ENCODE data around the gene ASGR1. TPM values are rescaled to one million over a fixed set of nuclear protein-coding genes. Genes with fewer than 3 reads are reported as not detected.

The ASGR1 gene
- total RNA-seq, 1 experiment from 2014 or later, result 1.3 TPM

DNA sequence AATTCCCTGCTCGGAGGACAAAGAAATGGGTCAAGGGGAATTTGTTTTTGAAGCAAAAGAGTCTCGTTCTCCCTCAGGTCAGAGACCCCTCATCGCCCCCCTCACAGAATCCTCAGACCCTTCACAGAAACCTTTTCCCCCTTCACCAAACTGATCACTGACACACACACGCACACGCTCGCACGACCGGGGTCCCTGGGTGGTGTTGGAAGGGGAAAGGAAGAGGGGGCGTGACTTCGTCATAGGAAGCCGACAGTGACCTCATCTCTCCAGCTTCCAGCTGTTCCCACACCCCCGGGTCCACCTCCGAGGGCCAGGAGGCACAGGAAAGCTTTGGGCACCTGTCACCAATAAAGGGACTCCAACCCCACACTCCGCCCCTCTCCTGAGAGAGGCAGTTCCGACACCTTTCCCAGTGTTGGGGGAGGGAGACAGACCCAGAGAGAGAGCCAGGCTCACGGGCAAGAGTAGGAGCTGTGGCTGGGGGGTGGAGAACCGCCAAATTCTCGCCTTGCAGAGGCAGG lies 1.2 kb downstream of the ASGR1 start:
- TF ChIP-seq TCF7L2 (IDR thresholded peaks at IDR 0.05; ENCODE audit: low read depth, low read length) (no peak), POLR2AphosphoS5 (IDR thresholded peaks at IDR 0.05; ENCODE audit: low read depth, low read length) (no peak), SIN3A (IDR thresholded peaks at IDR 0.05; ENCODE audit: borderline replicate concordance, insufficient read depth, low read depth, low read length) (no peak)
- TF ChIP-seq, protein P1, sequence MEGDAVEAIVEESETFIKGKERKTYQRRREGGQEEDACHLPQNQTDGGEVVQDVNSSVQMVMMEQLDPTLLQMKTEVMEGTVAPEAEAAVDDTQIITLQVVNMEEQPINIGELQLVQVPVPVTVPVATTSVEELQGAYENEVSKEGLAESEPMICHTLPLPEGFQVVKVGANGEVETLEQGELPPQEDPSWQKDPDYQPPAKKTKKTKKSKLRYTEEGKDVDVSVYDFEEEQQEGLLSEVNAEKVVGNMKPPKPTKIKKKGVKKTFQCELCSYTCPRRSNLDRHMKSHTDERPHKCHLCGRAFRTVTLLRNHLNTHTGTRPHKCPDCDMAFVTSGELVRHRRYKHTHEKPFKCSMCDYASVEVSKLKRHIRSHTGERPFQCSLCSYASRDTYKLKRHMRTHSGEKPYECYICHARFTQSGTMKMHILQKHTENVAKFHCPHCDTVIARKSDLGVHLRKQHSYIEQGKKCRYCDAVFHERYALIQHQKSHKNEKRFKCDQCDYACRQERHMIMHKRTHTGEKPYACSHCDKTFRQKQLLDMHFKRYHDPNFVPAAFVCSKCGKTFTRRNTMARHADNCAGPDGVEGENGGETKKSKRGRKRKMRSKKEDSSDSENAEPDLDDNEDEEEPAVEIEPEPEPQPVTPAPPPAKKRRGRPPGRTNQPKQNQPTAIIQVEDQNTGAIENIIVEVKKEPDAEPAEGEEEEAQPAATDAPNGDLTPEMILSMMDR (IDR thresholded peaks at IDR 0.05), result no peak
- TF ChIP-seq, protein P2, sequence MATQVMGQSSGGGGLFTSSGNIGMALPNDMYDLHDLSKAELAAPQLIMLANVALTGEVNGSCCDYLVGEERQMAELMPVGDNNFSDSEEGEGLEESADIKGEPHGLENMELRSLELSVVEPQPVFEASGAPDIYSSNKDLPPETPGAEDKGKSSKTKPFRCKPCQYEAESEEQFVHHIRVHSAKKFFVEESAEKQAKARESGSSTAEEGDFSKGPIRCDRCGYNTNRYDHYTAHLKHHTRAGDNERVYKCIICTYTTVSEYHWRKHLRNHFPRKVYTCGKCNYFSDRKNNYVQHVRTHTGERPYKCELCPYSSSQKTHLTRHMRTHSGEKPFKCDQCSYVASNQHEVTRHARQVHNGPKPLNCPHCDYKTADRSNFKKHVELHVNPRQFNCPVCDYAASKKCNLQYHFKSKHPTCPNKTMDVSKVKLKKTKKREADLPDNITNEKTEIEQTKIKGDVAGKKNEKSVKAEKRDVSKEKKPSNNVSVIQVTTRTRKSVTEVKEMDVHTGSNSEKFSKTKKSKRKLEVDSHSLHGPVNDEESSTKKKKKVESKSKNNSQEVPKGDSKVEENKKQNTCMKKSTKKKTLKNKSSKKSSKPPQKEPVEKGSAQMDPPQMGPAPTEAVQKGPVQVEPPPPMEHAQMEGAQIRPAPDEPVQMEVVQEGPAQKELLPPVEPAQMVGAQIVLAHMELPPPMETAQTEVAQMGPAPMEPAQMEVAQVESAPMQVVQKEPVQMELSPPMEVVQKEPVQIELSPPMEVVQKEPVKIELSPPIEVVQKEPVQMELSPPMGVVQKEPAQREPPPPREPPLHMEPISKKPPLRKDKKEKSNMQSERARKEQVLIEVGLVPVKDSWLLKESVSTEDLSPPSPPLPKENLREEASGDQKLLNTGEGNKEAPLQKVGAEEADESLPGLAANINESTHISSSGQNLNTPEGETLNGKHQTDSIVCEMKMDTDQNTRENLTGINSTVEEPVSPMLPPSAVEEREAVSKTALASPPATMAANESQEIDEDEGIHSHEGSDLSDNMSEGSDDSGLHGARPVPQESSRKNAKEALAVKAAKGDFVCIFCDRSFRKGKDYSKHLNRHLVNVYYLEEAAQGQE (IDR thresholded peaks at IDR 0.05; ENCODE audit: insufficient read depth in 1 of 2, low read depth in 2 of 2, low read length in 1 of 2), result no peak
- H3K27me3 ChIP-seq (ENCODE audit: control insufficient read depth, insufficient read depth, low read length), result no peaks in the 10 kb centered on the region
- in situ Hi-C loops (cut with HindIII; ENCODE audit: low pct_unique_long_range_greater_than_20kb, low sequenced_read_pairs) (no loop called here), intact Hi-C loops (cut with micrococcal nuclease; ENCODE audit: unreplicated experiment) (no loop called here)
- H3K27ac ChIP-seq (ENCODE audit: low read length), result peak overlapping the region; percentile 37; the same call in 1 of the 2 replicates
- H3K9me3 ChIP-seq (ENCODE audit: control insufficient read depth, insufficient read depth, low read depth, low read length), result no peaks in the 10 kb centered on the region
- peaks cover 9% of the 10 kb centered on the region; the same call in 1 of the 2 replicates for H3K4me1 ChIP-seq (ENCODE audit: control insufficient read depth, insufficient read depth, low read length)
- DNase-seq (ENCODE audit: low read depth, low spot score) (no peak), ATAC-seq (peak; percentile 63)
- ChIA-PET POLR2A (interaction anchor here (0.7 kb wide), 1 partner anchor 10 kb away, joined by 3 read pairs; no protein-coding TSS in a partner anchor), CTCF (interaction anchor here (0.6 to 1.5 kb wide), 6 partner anchors 8 to 138 kb away, joined by 3 to 8 read pairs (median 4); no protein-coding TSS in a partner anchor)
- H3K4me3 ChIP-seq (ENCODE audit: low read depth in 2 of 2, low read length in 2 of 2), result peak overlapping the region; percentile 45 to 75
- no peaks in the 10 kb centered on the region for H3K36me3 ChIP-seq (ENCODE audit: control insufficient read depth, insufficient read depth, low read length)
- no TSS peak for BruUV-seq (replicated peaks)

DNA sequence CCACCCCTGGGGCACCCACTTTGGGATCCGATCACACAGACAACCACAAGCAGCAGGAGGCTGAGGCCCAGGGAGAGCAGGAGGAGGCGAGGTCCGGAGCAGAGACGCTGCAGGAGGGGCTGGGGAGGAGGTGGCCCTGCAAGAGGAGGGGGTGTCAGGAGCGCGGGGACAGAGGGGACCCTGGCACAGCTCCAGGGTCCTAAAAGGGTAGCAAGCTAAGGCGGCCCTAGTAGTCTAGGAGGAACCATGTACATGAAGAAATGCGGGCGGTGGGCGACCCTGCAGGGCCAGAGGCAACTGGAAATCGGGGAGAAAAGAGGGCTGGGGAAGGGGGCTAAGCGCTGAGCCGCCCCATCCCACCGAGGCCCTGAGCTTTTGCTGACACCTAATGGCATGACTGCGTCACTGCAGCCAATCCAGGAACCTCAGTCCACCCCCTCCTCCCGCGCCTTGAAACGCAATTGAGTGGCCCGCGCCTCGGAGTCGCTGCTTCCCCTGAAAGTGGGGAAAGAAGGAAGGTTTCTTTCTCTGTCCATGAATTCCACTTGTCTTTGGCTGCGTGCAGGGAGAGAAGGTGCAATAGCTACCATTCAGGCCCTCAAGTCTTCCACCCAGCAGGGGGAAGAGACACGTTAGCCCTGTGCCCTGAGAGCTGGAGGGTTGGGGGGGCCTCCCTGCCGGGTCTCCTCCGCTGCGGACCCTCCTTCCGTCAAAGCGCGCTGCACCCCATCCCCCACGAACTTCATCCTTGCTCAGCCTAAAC lies 1.8 kb downstream of the ASGR1 start:
- H3K27me3 ChIP-seq (ENCODE audit: control insufficient read depth, insufficient read depth, low read length), result no peaks in the 10 kb centered on the region
- H3K4me3 ChIP-seq (ENCODE audit: low read depth in 2 of 2, low read length in 2 of 2), result peak overlapping the region; percentile 45 to 75
- peak; percentile 43 for DNase-seq (ENCODE audit: low read depth, low spot score)
- BruUV-seq (replicated peaks), result no TSS peak
- intact Hi-C loops (cut with micrococcal nuclease; ENCODE audit: unreplicated experiment) (no loop called here), in situ Hi-C loops (cut with HindIII; ENCODE audit: low pct_unique_long_range_greater_than_20kb, low sequenced_read_pairs) (no loop called here)
- peaks cover 9% of the 10 kb centered on the region; the same call in 1 of the 2 replicates for H3K4me1 ChIP-seq (ENCODE audit: control insufficient read depth, insufficient read depth, low read length)
- H3K27ac ChIP-seq (ENCODE audit: low read length), result peak overlapping the region; percentile 37; the same call in 1 of the 2 replicates
- H3K36me3 ChIP-seq (ENCODE audit: control insufficient read depth, insufficient read depth, low read length), result no peaks in the 10 kb centered on the region
- CTCF ChIA-PET, result interaction anchor here (0.6 to 1.5 kb wide), 8 partner anchors 9 to 236 kb away, joined by 3 to 8 read pairs (median 3); no protein-coding TSS in a partner anchor
- ATAC-seq, result peak; percentile 86
- H3K9me3 ChIP-seq (ENCODE audit: control insufficient read depth, insufficient read depth, low read depth, low read length), result no peaks in the 10 kb centered on the region
- TF ChIP-seq, protein P1 (IDR thresholded peaks at IDR 0.05), result peak; percentile 97
- TF ChIP-seq POLR2AphosphoS5 (IDR thresholded peaks at IDR 0.05; ENCODE audit: low read depth, low read length), result no peak
- POLR2A ChIA-PET, result interaction anchor here (0.7 kb wide), 2 partner anchors 9 to 142 kb away, joined by 3 read pairs; no protein-coding TSS in a partner anchor
